GM12878 (cell line): Measurements from ENCODE around the gene SNRNP200. TPM values are rescaled to one million over a fixed set of nuclear protein-coding genes. Genes with fewer than 3 reads are reported as not detected.

Source experiments
- ATAC-seq: fragments of 200-7000 bp; cut with Tn5 transposase; 3 replicates; pipeline ENCODE4 v1.9.1; 2020; ENCODE audit warnings: mild to moderate bottlenecking, moderate library complexity
- BruUV-seq: library from RNA; stranded (reverse); fragments of 400-500 nt; replicated peaks from 2 replicates; lab custom pipeline; 2021; lab: Mats Ljungman, UMichigan
- CTCF ChIA-PET: fragments of 300-600 bp; sonication (Branson Sonifier 250); formaldehyde crosslinking; extraction: SDS; loops from one replicate; lab custom pipeline; 2021; ENCODE audit warnings: inconsistent platforms; lab: Yijun Ruan, JAX
- POLR2A ChIA-PET: fragments of 350-600 bp; formaldehyde crosslinking; extraction: SDS; loops from one replicate; lab custom pipeline; 2021; ENCODE audit warnings: inconsistent platforms; lab: Charles Lee
- RAD21 ChIA-PET: fragments of 300-600 bp; sonication (Branson Sonifier 250); formaldehyde crosslinking; loops from one replicate; lab custom pipeline; 2023; ENCODE audit warnings: antibody characterized with exemption; ENCODE audit not compliant: unreplicated experiment; lab: Charles Lee
- SMC1A ChIA-PET: fragments of 300-600 bp; sonication (Branson Sonifier 250); formaldehyde crosslinking; loops from one replicate; lab custom pipeline; 2023; ENCODE audit not compliant: unreplicated experiment, uncharacterized antibody; lab: Charles Lee
- DNase-seq: peaks from one replicate; pipeline ENCODE4 v3.0.0-alpha.2; 2011; ENCODE audit warnings: low read depth, low spot score
- FAIRE-seq: peaks from 3 replicates; lab custom pipeline; 2011; peaks lifted over from hg19 to GRCh38; lab: Jason Lieb, UNC
- H2AFZ ChIP-seq: 2 replicates; pipeline ENCODE4 v1.6.0; 2011; ENCODE audit warnings: low read depth, low read length, control low read depth; ENCODE audit not compliant: control insufficient read depth
- H3K27ac ChIP-seq: 2 replicates; pipeline ENCODE4 v1.5.1; 2011; ENCODE audit warnings: control low read depth; ENCODE audit not compliant: control insufficient read depth, insufficient read depth
- H3K27me3 ChIP-seq, 2 experiments: replicated peaks in 1 of 2; 2 replicates each; pipeline versions ENCODE4 v1.6.0 to v1.6.1; 2011; ENCODE audit warnings: low read length in 1 of 2; ENCODE audit not compliant: control insufficient read depth in 2 of 2, insufficient read depth in 2 of 2
- H3K36me3 ChIP-seq, 2 experiments: 2 replicates each; pipeline ENCODE4 v1.5.1; 2011; ENCODE audit warnings: low read length in 1 of 2; ENCODE audit not compliant: control insufficient read depth in 2 of 2, insufficient read depth in 2 of 2
- H3K4me1 ChIP-seq: 2 replicates; pipeline ENCODE4 v1.6.1; 2011; ENCODE audit warnings: mild to moderate bottlenecking, low read length, moderate library complexity, mixed read lengths; ENCODE audit not compliant: control insufficient read depth, insufficient read depth
- H3K4me2 ChIP-seq: 2 replicates; pipeline ENCODE4 v1.6.0; 2011; ENCODE audit warnings: control low read depth; ENCODE audit not compliant: control insufficient read depth, insufficient read depth
- H3K4me3 ChIP-seq: fragments of 200-600 bp; sonication (generic); 2 replicates; pipeline ENCODE4 v1.5.1; 2016
- H3K79me2 ChIP-seq: 2 replicates; pipeline ENCODE4 v1.6.0; 2011; ENCODE audit warnings: low read length; ENCODE audit not compliant: control insufficient read depth, insufficient read depth
- H3K9ac ChIP-seq: 2 replicates; pipeline ENCODE4 v1.8.0; 2011; ENCODE audit warnings: low read length, control low read depth, mixed read lengths; ENCODE audit not compliant: control insufficient read depth, insufficient read depth
- H3K9me3 ChIP-seq: replicated peaks from 3 replicates; pipeline ENCODE4 v1.5.1; 2011; ENCODE audit warnings: mild to moderate bottlenecking, low read length; ENCODE audit not compliant: control insufficient read depth, insufficient read depth
- H4K20me1 ChIP-seq: 2 replicates; pipeline ENCODE4 v1.6.0; 2011; ENCODE audit not compliant: control insufficient read depth, insufficient read depth
- KAT2A ChIP-seq: conservative IDR thresholded peaks from 2 replicates; pipeline ENCODE4 v1.6.1; 2011; ENCODE audit warnings: low read depth, low read length; ENCODE audit not compliant: control insufficient read depth
- MAX ChIP-seq: IDR thresholded peaks from 2 replicates; pipeline ENCODE4 v1.6.1; 2012; ENCODE audit warnings: low read depth, low read length, improper control_type of control experiment
- PKNOX1 ChIP-seq: fragments of 450-650 bp; IDR thresholded peaks from 2 replicates; pipeline ENCODE4 v1.6.1; 2016; ENCODE audit warnings: mild to moderate bottlenecking
- RB1 ChIP-seq: fragments of 450-650 bp; formaldehyde crosslinking; IDR thresholded peaks from 2 replicates; pipeline ENCODE4 v1.6.1; 2017; ENCODE audit warnings: mild to moderate bottlenecking, borderline replicate concordance
- RELA ChIP-seq: fragments of 450-650 bp; IDR thresholded peaks from 2 replicates; pipeline ENCODE4 v1.8.0; 2014; ENCODE audit warnings: borderline replicate concordance; ENCODE audit not compliant: partially characterized antibody
- SREBF2 ChIP-seq: IDR thresholded peaks from 2 replicates; pipeline ENCODE4 v1.6.1; 2012; ENCODE audit warnings: mild to moderate bottlenecking, low read length
- ZNF622 ChIP-seq: fragments of 450-650 bp; IDR thresholded peaks from 2 replicates; pipeline ENCODE4 v1.6.1; 2017; ENCODE audit warnings: mild to moderate bottlenecking, inconsistent platforms
- ZNF687 ChIP-seq: fragments of 450-650 bp; IDR thresholded peaks from 2 replicates; pipeline ENCODE4 v1.6.1; 2017; ENCODE audit warnings: mild to moderate bottlenecking, moderate library complexity
- WGBS: methylation state at CpG from one replicate; pipeline ENCODE4 v1.1.6; 2016; ENCODE audit warnings: low lambda C conversion rate; ENCODE audit not compliant: insufficient replicate concordance, insufficient coverage; ENCODE audit errors: missing lambda C conversion rate; 5-methylcytosine and 5-hydroxymethylcytosine counted together
- in situ Hi-C: fragments of 300-500 bp; cut with MboI; formaldehyde crosslinking; loops from 9 replicates; pipeline ENCODE4 v1.14.3; 2018; ENCODE audit warnings: mixed read lengths
- intact Hi-C: fragments of 100-400 bp; cut with micrococcal nuclease; formaldehyde crosslinking; loops from one replicate; pipeline ENCODE4 v1.14.2; 2022; ENCODE audit not compliant: unreplicated experiment
- polyA plus RNA-seq, 11 experiments: library from polyadenylated mRNA; depleted of rRNA in 4 of 11; unstranded in 6 of 11; stranded (reverse) in 5 of 11; fragments of >200 nt; fragmentation: Nextera tagmentation in 4 of 11; fragmentation: Illumina TruSeq in 1 of 11; extraction: Ambion mirVana in 4 of 11; extraction: Trizol in 1 of 11; gene quantifications; 1 replicate in 1 of 11; 2 replicates in 10 of 11; pipeline versions ENCODE4 v1.2.1 to v1.2.3, GENCODE V29; 2011 to 2016; ENCODE audit warnings: inconsistent platforms in 2 of 11, missing spikeins in 2 of 11, low read depth in 1 of 11
- total RNA-seq, 4 experiments: library from RNA; depleted of rRNA in 3 of 4; stranded (reverse); fragments of >200 nt in 3 of 4; fragmentation: Illumina TruSeq in 1 of 4; extraction: Trizol in 1 of 4; gene quantifications; 2 replicates each; pipeline versions ENCODE4 v1.2.1 to v1.2.3, GENCODE V29; 2013 to 2021

Gene SNRNP200
- total and polyA plus RNA-seq, 10 of the 15 experiments (the other 5 are each of a cell fraction or from before 2014, with no cell fraction given), result 59.2 to 176 (median 106) TPM

GRCh38 chr2:96353606-96354101 is 48.3 kb upstream of the SNRNP200 start:
- POLR2A ChIA-PET, result no interaction called here
- H3K79me2 ChIP-seq, result no peaks in the 10 kb centered on the region
- intact Hi-C loops (no loop called here), in situ Hi-C loops (no loop called here)
- no peaks in the 10 kb centered on the region for H4K20me1 ChIP-seq
- peaks cover 28 to 45% of the 10 kb centered on the region in 2 experiments for H3K36me3 ChIP-seq
- FAIRE-seq, result no peak
- no peak overlapping the region for H3K27ac ChIP-seq
- H2AFZ ChIP-seq, result no peak overlapping the region
- H3K9me3 ChIP-seq, result no peaks in the 10 kb centered on the region
- H3K9ac ChIP-seq, result no peak overlapping the region
- H3K27me3 ChIP-seq, result no peaks in the 10 kb centered on the region
- 96% methylated on average over 4 of the region's 4 CpGs for WGBS
- no peak for DNase-seq
- ATAC-seq, result no peak
- no peak for TF ChIP-seq RELA
- TF ChIP-seq RB1, result no peak
- no peak for TF ChIP-seq KAT2A
- no peak overlapping the region for H3K4me2 ChIP-seq
- no peaks in the 10 kb centered on the region for H3K4me1 ChIP-seq
- CTCF ChIA-PET, result no interaction called here
- no TSS peak for BruUV-seq
- SMC1A ChIA-PET, result interaction anchor here (0.7 kb wide), 1 partner anchor 13 kb away, joined by 3 read pairs; no protein-coding TSS in a partner anchor
- RAD21 ChIA-PET, result no interaction called here
- no peak overlapping the region for H3K4me3 ChIP-seq

GRCh38 chr2:96353032-96353561 is 47.8 kb upstream of the SNRNP200 start:
- in situ Hi-C loops, result no loop called here
- ATAC-seq, result no peak
- no peak overlapping the region for H3K4me2 ChIP-seq
- RAD21 ChIA-PET, result no interaction called here
- no peak overlapping the region for H3K4me3 ChIP-seq
- no peaks in the 10 kb centered on the region for H4K20me1 ChIP-seq
- SMC1A ChIA-PET, result interaction anchor here (0.7 kb wide), 1 partner anchor 13 kb away, joined by 3 read pairs; no protein-coding TSS in a partner anchor
- H3K9ac ChIP-seq, result no peak overlapping the region
- no peak for DNase-seq
- WGBS, result 94% methylated on average over 9 of the region's 9 CpGs
- peaks cover 28 to 45% of the 10 kb centered on the region in 2 experiments for H3K36me3 ChIP-seq
- POLR2A ChIA-PET, result no interaction called here
- H3K9me3 ChIP-seq, result no peaks in the 10 kb centered on the region
- no TSS peak for BruUV-seq
- H2AFZ ChIP-seq, result no peak overlapping the region
- CTCF ChIA-PET, result no interaction called here
- intact Hi-C loops, result no loop called here
- no peaks in the 10 kb centered on the region for H3K27me3 ChIP-seq
- no peaks in the 10 kb centered on the region for H3K79me2 ChIP-seq
- no peak overlapping the region for H3K27ac ChIP-seq
- no peak for FAIRE-seq
- no peaks in the 10 kb centered on the region for H3K4me1 ChIP-seq
- TF ChIP-seq PKNOX1 (no peak), ZNF687 (no peak), ZNF622 (no peak), SREBF2 (no peak), MAX (no peak)
